ENCODE measurements around the gene FCF1.
A peak's percentile ranks its signal among the peaks of the same experiment; 100 is the strongest.
"Not testable (repeated sequence)": the region's sequence is repeated elsewhere in the genome, so short reads cannot be mapped to it uniquely, and the experiment has no call there.

FCF1 gene

DNA sequence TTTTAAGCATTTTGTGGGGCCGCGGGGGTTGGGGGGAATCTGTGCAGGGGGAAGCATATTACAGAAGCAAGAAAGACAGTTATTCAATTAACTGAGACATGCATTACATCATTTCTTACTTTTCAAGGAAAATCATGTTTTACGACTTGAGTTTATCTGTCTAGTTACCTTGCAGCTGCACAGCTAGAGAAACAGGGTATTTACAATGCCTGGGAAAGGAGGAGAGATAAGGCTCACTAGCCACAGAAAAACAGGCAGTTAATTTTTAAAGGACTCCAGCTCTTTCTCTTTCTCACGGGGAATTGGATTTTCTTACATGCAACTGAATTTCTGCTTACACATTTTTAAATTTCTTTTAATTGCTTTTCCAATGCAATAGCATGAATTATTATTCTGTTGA is 22.2 kb downstream of the FCF1 start:
- TF ChIP-seq, protein P1, sequence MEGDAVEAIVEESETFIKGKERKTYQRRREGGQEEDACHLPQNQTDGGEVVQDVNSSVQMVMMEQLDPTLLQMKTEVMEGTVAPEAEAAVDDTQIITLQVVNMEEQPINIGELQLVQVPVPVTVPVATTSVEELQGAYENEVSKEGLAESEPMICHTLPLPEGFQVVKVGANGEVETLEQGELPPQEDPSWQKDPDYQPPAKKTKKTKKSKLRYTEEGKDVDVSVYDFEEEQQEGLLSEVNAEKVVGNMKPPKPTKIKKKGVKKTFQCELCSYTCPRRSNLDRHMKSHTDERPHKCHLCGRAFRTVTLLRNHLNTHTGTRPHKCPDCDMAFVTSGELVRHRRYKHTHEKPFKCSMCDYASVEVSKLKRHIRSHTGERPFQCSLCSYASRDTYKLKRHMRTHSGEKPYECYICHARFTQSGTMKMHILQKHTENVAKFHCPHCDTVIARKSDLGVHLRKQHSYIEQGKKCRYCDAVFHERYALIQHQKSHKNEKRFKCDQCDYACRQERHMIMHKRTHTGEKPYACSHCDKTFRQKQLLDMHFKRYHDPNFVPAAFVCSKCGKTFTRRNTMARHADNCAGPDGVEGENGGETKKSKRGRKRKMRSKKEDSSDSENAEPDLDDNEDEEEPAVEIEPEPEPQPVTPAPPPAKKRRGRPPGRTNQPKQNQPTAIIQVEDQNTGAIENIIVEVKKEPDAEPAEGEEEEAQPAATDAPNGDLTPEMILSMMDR (IDR thresholded peaks at IDR 0.05; ENCODE audit: low read length, missing control alignments), result no peak
- H3K4me3 ChIP-seq (replicated peaks; ENCODE audit: low read depth, low read length), result no peak overlapping the region
- DNase-seq (ENCODE audit: low read depth), result no peak

DNA sequence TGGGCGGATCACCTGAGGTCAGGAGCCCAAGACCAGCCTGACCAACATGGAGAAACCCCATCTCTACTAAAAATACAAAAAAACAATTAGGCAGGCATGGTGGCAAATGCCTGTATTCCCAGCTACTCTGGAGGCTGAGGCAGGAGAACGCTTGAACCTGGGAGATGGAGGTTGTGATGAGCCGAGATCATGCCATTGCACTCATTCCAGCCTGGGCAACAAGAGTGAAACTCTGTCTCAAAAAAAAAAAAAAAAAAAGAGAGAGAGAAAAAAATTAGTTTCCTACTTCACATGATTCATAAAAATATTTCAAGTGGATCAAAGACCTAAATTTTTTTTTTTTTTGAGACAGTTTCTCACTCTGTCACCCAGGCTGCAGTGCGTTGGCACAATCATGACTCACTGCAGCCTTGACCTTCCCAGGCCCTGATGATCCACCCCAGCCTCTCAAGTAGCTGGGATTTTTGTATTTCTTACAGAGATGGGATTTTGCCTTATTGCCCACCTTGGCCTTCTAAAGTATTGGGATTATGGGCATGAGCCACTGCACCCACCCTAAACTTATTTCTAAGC is 24.9 kb downstream of the FCF1 start:
- no peak for DNase-seq (ENCODE audit: low read depth)
- no peak overlapping the region for H3K4me3 ChIP-seq (replicated peaks; ENCODE audit: low read depth, low read length)
- TF ChIP-seq, protein P1 (IDR thresholded peaks at IDR 0.05; ENCODE audit: low read length, missing control alignments), result no peak

DNA sequence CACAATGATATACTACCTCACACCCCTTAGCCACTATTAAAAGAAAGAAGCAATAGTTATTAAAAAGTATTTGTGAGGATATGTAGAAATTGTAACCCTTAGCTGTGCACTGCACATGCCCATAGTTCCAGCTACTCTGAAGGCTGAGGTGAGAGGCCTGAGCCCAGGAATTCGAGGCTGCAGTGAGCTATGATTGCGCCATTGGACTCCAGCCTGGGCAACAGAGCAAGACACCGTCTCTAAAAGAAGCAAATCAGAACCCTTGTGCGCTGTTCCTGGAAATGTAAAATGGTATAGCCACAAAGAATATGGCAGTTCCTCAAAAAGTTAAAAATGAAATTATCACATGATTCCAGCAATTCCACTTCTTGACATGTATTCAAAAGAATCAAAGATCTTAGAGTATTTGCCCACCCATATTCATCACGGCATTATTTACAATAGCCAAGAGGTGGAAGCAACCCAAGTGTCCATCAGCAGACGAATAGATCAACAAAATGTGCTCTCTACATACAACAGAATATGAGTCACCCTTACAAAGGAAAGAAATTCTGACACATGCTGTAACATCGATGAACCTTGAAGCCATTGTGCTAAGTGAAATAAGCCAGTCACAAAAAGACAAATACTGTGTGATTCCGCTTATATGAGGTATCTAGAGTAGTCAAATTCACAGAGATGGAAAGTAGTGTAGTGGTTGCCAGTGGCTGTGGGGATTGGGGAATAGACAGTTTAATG is 26.5 kb downstream of the FCF1 start:
- peak; percentile 3 for DNase-seq (ENCODE audit: low read depth)

DNA sequence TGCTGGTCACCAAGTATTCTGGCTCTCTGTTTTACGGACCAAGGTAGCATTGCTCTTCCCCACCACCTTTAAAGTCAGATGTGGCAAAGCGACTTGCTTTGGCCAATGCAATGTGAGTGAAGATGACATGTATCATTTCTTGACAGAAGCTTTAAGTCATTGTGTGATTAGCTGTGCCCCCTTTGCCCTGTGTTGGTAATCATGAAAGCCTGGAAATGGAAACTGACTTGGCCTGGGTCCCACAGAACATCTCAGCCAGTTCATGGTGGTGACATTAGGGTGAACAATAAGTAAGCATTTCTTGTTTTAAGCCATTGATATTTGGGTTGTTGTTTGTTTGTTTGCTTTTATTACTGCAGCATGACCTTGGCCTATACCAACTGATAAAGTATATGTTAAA is 34.3 kb downstream of the FCF1 start:
- TF ChIP-seq, protein P1 (IDR thresholded peaks at IDR 0.05; ENCODE audit: low read length, missing control alignments), result no peak
- DNase-seq (ENCODE audit: low read depth), result no peak
- no peak overlapping the region for H3K4me3 ChIP-seq (replicated peaks; ENCODE audit: low read depth, low read length)

More for the DNA sequence above, 26.5 kb downstream of the FCF1 start:
- TF ChIP-seq, protein P1 (IDR thresholded peaks at IDR 0.05; ENCODE audit: low read length, missing control alignments), result no peak
- H3K4me3 ChIP-seq (replicated peaks; ENCODE audit: low read depth, low read length), result no peak overlapping the region

DNA sequence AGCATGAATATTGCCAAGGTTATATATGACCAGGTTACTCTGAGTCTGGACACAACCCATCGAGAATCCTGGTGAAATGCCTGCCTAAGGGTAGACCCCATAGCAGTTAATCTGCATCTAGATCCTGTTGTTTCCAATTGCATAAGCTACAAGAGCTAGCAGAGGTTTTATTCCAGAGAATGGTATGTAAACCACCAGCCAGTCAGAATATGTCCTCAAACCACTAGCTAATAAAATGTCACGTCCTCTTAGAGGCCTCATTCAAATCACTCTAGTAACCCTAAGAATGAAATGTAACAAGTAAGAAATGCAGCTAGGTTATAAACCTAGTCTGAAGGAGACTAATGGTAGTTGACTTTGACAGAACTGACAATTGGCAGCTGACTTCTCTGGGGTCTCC is 41.2 kb downstream of the FCF1 start:
- H3K4me3 ChIP-seq (replicated peaks; ENCODE audit: low read depth, low read length), result no peak overlapping the region
- TF ChIP-seq, protein P1 (IDR thresholded peaks at IDR 0.05; ENCODE audit: low read length, missing control alignments), result no peak
- no peak for DNase-seq (ENCODE audit: low read depth)

DNA sequence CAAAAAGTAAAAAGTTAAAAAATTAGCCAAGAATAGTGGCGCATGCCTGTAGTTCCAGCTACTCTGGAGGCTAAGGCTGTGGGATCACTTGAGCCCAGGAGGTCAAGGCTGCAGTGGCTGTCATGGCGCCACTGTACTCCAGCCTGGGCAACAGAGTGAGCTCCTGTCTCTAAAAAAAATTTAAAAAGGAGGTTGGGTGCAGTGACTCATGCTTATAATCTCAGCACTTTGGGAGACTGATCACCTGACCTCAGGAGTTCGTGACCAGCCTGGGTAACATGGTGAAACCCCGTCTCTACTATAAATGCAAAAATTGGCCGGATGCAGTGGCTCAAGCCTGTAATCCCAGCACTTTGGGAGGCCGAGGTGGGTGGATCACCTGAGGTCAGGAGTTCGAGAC is 42.0 kb downstream of the FCF1 start:
- H3K4me3 ChIP-seq (replicated peaks; ENCODE audit: low read depth, low read length), result no peak overlapping the region
- DNase-seq (ENCODE audit: low read depth), result no peak
- TF ChIP-seq, protein P1 (IDR thresholded peaks at IDR 0.05; ENCODE audit: low read length, missing control alignments), result no peak

DNA sequence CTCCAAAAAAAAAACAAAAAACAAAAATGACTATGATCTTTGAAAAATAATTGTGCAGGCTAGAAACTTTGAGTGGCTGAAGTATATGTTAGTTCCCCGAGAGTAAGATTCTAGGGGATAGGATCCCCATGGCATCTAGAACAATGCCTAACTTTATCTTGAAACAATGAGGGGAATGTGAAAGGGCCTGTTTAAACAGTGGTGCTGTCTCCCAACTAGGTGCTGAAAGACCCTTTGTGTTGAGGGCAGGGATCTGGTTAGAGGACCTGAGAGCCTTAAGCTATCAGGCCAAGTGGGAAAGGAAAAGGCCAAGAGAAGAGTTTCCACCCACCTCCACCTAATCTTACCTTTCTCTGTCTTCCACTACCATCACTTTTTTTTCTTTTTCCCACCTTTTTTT is 43.4 kb downstream of the FCF1 start:
- no peak for DNase-seq (ENCODE audit: low read depth)
- TF ChIP-seq, protein P1 (IDR thresholded peaks at IDR 0.05; ENCODE audit: low read length, missing control alignments), result no peak
- no peak overlapping the region for H3K4me3 ChIP-seq (replicated peaks; ENCODE audit: low read depth, low read length)

DNA sequence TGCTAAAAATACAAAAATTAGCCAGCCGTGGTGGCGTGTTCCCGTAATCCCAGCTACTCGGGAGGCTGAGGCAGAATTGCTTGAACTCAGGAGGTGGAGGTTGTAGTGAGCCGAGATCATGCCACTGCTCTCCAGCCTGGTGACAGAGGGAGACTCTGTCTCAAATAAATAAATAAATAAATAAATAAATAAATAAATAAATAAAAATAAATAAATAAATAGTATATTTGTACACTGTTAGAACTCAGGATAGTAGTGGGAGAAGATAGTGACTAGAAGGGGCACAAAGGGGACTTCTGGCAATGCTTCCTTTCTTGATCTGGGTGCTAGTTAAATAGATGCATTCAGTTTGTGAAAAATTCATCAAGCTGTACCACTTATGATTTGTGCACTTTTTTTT is 45.6 kb downstream of the FCF1 start:
- H3K4me3 ChIP-seq (replicated peaks; ENCODE audit: low read depth, low read length); DNase-seq (ENCODE audit: low read depth): not testable (repeated sequence)

Measured in fibroblast of pulmonary artery (primary cell).